ENCODE data around the gene LRP1B.

LRP1B gene

DNA sequence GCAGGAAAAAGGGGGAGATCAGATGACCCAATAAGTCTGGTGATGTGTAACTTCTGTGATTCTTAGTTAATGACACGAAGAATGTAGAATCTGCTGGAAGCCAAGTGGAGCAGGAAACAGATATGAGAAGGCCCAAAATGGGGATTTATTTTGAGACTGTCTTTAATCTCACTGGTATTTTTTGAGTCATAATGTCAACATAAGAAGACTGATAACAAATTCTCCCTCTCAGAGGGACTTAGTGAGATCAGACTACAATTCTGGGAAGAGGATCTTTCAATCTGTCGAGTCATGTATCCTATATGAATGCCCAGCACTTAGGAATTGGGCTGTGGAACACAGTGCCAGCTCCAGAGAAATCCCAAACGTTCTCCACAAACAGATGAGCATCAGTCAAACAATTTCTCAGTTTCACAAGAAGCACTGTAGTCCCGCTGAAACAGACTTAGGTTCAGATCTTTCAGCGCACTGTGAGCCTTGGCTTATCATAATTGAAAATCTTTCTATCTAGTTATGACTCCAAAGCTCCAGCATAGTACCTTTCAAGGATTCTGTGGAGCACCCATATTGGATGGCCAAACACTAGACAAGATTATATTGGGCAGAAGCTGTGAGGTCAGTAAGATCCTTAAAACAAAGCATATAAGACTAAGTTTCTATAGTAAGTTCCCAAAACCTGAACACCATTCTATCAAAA, 738.2 kb downstream of the LRP1B start:
- DNase-seq, result peak; percentile 97

DNA sequence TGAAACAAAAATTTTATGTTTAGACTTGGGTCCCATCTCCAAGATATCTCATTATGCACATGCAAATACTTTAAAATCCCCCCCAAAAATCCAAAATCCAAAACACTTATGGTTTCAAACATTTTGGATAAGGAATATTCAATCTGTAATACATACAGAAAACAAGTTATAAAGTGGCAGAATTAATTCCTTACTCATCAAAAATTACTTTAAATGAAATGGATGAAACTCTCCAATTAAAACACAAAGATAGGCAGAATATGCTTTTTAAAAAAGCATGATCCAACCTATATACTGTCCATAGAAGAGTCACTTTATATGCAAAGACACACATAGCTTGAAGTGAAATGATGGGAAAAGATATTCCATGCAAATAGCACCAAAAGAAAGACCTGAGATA, 744.6 kb downstream of the LRP1B start:
- no peak for DNase-seq

DNA sequence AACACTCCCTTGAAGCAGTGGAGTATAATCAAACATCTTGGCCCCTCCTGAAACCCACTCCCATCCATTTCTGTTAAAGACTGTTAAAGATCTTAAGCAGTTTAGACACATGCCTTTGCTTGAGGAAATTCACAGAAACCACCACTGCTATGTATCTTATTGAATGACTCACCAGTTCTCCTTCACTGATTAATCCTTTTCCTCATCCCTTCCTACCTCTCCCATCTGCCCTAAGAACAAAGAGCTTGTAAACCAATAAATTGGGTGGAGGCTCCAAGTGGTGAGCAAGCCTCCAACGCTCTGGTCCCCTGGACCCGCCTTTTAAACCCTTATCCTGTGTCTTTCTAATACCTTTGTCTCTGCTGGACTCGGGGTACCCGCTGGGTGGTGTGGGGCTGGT, 746.1 kb downstream of the LRP1B start:
- DNase-seq, result peak; percentile 51

DNA sequence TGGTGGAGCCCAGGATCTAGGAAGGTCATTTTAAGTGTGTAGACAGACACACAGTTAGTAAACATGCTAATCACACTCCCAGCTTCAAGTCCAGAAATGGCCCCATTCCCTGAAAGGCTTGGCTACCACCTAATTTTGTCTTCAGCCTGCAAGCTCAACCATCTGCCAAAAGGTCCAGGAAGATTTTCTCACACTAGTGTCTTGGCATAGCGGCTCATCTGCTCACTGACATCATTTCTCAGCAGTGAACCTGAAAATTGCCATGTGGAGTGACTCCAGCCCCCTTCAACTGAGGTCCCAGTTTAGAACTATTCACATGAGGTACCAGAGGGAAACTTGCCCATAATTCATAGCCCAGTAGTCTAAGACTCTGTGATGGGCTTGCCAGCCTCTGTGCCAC, 748.9 kb downstream of the LRP1B start:
- no peak for DNase-seq

DNA sequence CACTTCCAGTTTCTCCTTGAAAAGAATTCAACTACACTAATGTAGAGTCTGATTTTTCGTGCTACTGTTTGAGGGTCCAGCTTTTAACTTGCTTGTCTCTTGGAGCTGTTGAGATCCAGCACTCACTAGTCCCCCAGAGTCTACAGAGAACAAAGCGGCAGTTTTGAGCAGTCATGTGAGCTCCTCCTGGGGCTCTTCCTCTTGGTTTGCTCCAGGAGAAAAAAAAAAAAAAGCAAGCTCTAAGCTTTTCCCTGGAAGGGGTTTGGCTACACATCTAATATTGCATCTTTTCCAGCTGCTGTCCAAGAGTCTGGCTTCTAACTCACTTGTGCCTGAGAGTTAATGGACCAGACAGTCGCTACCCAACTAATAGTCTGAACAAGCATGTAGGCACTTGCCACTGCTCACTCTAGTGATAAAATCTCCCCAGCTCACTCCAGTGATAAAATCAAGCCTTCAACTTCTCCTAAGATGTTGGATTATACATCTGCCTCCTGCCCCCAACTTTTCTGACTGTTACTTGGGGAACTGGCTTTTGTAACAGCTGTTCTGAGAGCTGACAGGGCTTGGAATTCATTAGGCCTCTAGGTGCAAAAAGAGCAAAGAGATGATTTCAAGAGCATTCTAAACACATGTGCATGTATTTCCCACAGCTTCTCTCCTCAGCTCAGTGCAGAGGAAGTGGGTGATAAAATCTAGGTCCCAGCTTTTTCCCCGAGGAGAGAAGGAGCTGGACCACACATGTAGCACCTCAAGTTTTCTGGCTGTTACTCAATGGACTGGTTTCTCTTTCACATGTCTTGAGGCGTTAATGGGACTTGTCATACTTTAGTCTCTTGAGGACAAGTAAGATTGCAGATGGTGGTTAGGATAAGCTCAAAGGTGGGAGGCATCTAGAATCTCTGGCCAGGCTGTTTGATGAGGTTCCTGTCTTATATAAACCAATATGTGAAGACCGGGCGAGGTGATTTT, 750.5 kb downstream of the LRP1B start:
- DNase-seq, result no peak

DNA sequence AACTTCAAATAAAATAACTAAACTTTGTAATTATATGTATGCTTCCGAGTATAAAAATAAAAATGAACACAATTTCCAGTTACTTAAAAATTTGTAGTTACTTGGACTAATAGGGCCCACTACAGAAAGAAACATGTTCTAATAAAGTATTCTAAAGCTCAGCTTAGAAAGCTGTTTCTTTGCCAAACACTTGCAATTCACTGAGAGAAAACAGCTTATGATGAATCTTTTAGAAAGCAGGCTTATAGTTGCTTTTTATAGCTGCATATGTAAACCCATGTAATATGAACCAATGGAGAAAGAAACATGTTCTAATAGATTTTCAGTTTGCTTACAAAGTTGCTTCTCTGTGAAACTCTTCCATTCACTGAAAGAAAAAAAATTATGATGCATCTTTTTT, 766.0 kb downstream of the LRP1B start:
- DNase-seq, result no peak

DNA sequence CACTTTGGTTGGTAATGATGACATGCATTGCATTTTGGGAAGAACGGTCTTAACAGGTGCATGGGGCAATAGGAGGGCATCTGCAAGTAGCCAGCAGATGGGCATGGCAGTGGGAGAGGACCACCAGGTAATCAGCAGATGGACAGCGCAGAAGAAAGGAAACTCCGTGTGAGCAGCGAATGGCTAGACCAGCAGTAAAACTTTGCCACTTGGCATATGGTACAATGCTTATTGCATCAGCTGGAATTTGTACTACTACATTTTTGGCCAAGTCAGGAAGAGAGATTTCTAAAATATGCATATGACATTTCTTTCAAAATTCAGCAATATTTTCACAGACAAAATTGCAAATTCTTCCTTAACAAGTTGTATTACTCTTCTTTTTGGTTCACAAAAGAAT, 768.5 kb downstream of the LRP1B start:
- DNase-seq, result no peak

DNA sequence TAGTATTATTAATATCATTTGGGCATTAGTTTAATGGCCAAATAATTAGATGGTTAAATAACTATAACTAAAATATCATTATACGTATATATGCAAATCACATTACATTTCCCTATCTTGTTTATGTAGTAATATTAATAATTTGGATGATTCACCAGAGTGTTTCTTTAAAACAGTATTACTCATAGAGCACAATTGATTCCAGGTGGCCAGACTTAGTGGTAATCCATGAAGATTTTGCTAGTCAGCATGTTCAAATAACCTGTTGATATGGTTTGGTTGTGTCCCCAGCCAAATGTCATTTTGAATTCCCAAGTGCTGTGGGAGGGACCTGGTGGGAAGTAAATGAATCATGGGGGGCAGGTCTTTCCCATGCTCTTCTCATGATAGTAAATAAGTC, 782.3 kb downstream of the LRP1B start:
- peak; percentile 49 for DNase-seq

DNA sequence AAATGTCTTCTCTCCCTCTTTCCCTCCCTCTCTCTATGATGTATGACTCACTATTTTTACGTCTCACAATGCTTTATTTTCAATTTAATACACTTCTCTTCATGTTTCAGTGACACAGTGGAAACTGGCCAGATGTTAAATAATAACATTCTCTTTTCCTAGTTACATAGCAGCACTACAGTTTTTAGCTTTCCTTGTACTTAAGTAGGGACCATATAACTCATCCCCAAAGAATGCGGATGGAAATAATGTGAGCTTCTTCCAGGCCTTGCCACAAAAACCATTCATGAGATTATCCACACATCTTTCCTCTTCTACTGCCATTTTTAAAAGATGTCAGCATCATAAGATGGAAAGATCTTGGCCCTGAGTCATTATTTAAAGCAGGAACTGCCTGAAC, 789.4 kb downstream of the LRP1B start:
- DNase-seq, result peak; percentile 97

DNA sequence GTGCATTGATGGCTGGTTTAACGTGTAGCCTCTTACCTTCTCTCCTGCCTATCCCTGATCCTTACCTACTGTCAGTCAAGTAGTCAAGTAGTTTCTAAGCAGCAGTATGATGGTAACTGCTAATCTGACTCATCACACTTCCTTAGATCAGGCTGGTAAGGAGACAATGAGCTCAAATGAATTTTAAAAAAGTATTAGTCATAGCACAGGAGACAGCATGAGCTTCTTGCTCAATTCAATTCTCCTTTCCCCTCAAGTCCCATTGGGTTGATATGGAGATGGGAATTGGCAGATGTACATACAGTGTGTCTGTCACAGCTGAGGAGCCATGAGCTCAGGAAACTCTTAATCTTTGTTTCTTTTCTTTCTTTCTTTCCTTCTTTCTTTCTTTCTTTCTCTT, 799.7 kb downstream of the LRP1B start:
- DNase-seq, result peak; percentile 89

DNA sequence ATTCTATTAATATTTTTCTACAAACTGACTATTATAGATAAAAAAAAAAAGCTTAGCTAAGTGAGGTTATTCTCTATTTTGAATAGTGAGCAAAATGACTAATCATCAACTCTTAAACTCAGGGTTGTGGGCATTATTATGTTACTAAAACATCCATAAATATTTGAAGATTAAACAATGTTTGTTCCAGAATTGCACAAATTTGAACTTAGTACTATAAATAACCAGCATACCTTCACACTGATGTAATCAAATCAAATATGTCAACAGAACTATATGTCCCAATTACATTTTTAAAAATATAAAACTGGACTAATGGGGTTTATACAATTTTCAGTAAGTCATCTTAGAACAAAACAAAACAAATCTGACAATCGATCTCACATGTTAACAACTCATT, 800.9 kb downstream of the LRP1B start:
- peak; percentile 79 for DNase-seq

DNA sequence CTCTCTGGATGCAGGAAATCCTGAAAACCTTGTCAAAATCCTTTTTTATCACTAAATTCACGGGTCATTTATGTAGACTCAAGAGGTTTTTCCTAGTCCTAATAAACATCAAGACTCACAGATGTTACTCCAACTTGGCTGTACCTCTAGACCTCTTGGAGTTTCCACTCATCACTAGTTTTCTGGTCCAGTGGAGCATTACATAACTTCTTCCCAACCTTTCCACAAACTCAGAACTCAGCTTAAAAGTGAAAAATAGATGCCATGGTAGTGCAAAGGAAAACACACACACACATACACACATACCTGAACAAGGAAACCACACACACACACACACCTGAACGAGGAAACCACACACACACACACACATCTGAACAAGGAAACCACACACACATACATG, 807.2 kb downstream of the LRP1B start:
- no peak for DNase-seq

DNA sequence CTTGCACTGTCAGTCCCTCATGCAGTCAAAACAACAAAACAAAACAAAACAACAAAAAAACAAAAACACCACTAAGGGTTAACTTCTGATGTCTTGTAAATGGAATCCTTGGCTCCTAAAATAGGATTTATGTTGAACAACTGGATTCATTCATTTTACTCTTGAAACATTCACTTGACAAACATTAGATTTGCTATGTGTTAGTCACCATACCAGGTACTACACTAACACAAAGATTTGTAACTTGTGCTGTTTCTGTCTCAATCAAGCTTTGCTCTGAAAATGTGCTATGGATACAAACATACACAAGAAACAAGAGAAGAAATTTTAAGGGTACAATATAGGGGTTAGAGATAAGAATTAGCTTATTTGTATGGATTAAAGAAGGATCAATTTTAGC, 812.8 kb downstream of the LRP1B start:
- peak; percentile 30 for DNase-seq

DNA sequence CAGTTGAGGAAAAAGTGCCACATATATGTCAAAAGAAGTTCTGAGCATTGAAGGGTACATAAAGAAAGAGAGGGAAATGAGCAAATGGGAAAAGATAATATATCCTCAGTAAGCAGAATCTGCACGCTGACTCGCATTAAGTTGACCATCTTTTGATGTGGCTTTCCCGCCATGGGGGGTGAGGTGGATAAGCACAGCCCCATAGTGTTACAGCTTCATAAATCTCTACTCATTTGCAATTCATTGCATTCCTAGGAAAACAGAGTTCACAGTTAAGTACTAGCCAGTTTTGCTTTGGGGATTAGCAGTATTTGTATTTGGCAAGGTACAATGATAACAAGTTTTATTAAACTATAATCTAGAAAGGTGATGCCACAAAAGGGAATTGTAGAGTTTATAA, 814.2 kb downstream of the LRP1B start:
- no peak for DNase-seq

DNA sequence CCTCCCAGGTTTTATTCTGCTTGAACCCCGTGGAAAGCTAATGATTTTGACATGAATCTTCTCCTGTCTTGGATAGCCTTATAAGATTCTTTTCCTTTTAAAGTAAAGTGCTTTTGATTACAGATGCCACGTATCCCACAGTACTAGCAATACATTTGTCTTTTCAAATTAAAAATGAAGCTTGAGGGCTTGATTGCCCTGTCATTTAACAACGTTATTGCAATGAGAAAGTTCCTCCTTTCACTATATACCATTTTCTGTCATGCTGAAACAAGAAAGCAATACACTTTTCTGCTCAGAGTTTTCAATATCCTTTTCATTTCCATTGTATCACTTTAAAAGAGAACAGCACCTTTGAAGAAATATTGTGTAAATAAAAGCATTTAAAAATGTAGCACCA, 814.7 kb downstream of the LRP1B start:
- DNase-seq, result no peak

DNA sequence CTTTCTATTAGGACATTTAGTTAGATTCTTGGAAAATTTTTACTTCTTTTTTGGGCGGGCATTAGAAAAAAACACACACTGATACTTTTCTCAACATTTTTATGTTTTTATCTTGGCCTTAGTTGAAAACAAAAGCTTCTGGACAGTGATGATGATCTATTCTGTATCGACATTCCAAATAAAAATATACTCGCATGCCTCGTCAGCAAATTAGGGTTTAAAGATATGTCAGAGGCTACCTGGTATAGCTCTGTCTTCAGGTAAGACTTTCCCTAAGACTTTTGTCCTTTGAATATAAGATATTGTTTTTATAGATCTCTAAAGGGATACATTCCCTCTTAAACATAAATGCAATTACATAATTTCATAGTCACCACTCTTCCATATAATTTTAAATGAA, 816.8 kb downstream of the LRP1B start:
- no peak for DNase-seq

DNA sequence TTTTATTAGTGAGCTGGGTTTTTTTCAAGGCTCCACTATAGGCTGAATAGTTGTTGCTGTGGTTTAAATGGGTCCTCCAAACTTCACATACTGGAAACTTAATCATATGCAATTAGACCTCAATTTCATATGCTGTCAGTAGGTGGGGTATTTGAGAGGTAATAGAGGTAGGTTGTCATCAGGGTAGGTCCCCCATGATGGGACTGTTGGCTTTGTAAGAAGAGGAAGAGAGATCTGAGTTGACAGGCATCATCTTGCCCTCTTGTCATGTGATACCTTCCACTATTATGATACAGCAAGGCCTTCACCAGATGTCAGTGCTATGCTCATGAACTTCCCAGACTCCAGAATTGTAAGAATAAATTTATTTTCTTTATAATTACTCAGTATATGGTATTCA, 819.4 kb downstream of the LRP1B start:
- DNase-seq, result no peak

DNA sequence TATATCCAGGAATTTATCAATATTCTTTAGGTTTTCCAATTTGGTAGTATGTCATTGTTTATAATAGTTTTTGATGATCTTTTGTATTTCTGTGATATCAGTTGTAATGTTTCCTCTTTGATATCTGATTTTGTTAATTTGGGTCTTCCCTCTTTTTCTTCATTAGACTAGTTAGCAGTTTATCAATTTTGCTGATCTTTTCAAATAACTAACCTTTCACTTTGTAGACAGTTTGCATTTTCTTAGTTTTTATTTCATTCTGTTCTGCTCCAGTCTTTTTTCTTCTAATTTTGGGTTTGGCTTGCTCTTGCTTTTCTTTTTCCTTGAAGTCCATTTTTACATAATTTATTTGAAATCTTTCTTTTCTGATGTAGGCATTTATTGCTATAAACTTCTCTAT, 824.4 kb downstream of the LRP1B start:
- DNase-seq, result no peak

DNA sequence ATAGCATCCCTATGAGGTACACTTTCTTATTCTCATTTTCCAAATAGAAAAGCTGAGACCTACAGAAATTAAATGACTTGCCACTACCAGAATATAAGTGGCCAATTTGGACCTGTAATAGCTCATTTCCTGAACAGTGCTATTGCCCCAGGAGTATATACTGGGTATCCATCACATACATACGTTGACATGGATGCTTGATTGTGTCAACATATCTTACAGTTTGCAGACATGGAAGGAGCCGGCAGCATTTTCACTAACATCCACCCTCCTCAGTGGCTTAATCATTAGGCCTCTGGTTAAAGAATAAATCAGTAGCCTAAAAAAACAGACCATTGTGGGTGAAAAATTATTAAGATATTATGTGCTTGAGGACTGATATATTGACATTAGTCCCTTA, 829.3 kb downstream of the LRP1B start:
- DNase-seq, result no peak

DNA sequence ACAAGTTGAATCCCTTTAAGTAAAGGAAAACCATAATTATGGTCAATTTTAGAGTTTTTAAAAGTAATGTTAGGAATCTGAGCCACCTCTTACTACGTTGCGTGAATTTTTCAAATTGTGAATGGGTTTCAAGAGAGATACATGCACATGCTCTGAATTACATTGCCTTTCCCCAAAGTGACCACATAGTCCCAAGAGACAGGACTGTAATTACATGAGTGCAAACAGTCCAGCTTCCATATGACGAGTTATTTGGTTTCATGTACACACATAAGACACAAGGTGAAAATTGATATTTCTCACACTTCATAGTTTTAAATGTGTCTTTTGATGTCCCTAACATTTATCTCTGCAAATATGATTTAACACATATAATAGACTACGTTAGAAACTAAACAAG, 850.8 kb downstream of the LRP1B start:
- peak; percentile 2 for DNase-seq

DNA sequence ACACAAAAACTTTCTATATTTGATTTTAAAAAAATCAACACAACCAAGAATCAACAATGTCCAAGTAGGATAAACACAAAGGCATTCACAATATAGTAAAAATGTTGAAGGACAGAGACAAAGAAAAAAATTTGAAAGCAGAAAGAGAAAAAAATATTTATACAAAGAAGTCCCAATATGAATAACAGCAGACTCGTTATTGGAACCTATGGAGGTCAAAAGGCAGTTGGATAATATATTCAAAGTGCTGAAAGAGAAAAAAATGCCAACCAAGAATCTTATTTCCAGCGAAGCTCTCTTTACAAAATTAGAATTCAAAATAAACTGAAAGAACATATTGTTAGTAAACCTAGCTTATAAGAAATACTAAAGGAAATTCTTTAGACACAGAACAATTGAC, 859.5 kb downstream of the LRP1B start:
- no peak for DNase-seq

DNA sequence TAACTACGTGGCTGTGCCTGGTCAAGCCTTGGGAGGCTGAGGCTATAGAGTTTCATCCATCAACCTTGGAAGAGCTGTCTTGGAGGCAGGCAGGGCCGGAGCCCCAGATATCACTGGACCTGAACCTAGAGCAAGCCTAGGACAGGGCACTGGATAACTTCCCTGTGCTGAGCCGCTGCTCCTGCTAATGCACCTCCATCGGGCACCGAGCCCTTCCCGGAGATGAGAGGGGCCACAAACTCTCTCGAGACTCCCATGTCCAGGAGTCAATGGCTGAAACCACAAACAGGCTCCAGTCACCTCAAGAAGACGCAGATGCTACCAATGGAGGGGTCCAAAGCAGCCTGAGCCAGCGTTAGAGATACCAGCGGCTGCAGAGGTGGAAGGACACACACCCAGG, 866.0 kb downstream of the LRP1B start:
- no peak for DNase-seq

DNA sequence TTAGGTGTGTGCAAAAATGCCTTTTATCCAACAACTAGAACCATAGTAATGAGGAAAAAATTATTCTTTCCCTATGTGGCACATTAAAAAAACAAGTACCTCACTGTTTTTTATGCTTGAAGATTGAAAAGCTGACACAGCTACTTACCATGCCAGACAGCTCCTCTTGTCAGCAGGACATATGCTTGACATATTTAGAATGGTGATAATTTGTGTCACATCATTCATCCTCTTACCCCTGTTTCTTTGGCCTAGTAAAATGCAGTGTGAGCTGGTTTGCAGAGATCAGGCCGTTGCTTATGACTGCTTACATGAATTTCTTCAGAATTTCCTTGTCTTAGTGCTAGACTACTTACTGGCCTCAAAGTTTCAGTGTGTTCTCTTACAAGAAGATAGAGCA, 869.9 kb downstream of the LRP1B start:
- no peak for DNase-seq

DNA sequence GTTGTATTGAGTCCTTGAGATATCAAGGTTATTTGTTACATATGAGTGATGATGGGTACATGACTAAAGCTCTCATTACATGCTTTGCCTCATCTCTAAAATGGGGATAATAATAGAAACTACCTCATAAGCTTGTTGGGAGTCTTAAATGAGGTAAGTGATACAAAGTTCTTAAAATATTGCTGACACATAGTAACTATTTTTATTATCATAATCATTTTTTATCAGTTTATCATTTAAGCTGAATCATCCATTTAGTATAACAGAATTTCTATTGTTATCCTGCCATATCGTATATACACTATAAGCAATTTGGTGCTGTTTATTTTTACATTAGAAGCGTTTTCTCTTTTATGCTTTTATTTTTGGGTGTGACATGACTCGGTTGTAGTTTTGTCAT, 871.1 kb downstream of the LRP1B start:
- no peak for DNase-seq
